Lung (tissue), 12 donors: ENCODE results near the gene CWC22. TPM values are rescaled to one million over a fixed set of nuclear protein-coding genes. Genes with fewer than 3 reads are reported as not detected.

Experiments
- ATAC-seq: fragments of 200-7000 bp; cut with Tn5 transposase; one replicate; pipeline ENCODE4 v1.9.1; 2020; ENCODE audit warnings: moderate number of reproducible peaks; ENCODE audit not compliant: insufficient read depth, low FRiP score
- DNase-seq, 3 donors: peaks; one replicate each; pipeline ENCODE4 v3.0.0-alpha.2; 2013 to 2017
- H3K27ac ChIP-seq, 2 donors: one replicate each; pipeline ENCODE4 v1.5.1; 2013; ENCODE audit warnings: mild to moderate bottlenecking in 2 of 2, moderate library complexity in 2 of 2, control low read depth in 1 of 2, inconsistent platforms in 1 of 2, low read depth in 1 of 2, low read length in 1 of 2
- H3K27me3 ChIP-seq, 3 donors: one replicate each; pipeline ENCODE4 v1.5.1; 2013; ENCODE audit warnings: low read length in 2 of 3; ENCODE audit not compliant: control insufficient read depth in 3 of 3, insufficient read depth in 3 of 3
- H3K36me3 ChIP-seq, 4 donors: one replicate each; pipeline ENCODE4 v1.5.1; 2013; ENCODE audit warnings: low read length in 4 of 4, mild to moderate bottlenecking in 1 of 4, moderate library complexity in 1 of 4; ENCODE audit not compliant: control insufficient read depth in 4 of 4, insufficient read depth in 4 of 4
- H3K4me1 ChIP-seq, 5 donors: one replicate each; pipeline ENCODE4 v1.5.1; 2013; ENCODE audit warnings: low read length in 5 of 5, mild to moderate bottlenecking in 2 of 5, moderate library complexity in 1 of 5; ENCODE audit not compliant: control insufficient read depth in 5 of 5, insufficient read depth in 5 of 5
- H3K4me3 ChIP-seq: one replicate; pipeline ENCODE4 v1.5.1; 2013; ENCODE audit warnings: mild to moderate bottlenecking, control low read depth, moderate library complexity
- H3K9ac ChIP-seq, 2 donors: one replicate each; pipeline ENCODE4 v1.5.1; 2013; ENCODE audit warnings: low read length in 2 of 2, control low read depth in 1 of 2; ENCODE audit not compliant: insufficient read depth in 1 of 2
- H3K9me3 ChIP-seq, 4 donors: one replicate each; pipeline ENCODE4 v1.5.1; 2013; ENCODE audit warnings: low read length in 3 of 4, mild to moderate bottlenecking in 1 of 4, moderate library complexity in 1 of 4; ENCODE audit not compliant: control insufficient read depth in 4 of 4, insufficient read depth in 3 of 4
- WGBS, 2 donors: extraction: QIAGEN DNeasy Blood & Tissue Kit; methylation state at CpG; one replicate each; pipeline ENCODE4 v1.1.7; 2013; 5-methylcytosine and 5-hydroxymethylcytosine counted together
- polyA plus RNA-seq, 2 donors: library from polyadenylated mRNA; stranded (reverse); fragments of 200-250 nt; gene quantifications; one replicate each; pipeline ENCODE4 v1.2.1, GENCODE V29; 2013
- total RNA-seq, 2 donors: library from RNA; depleted of rRNA in 1 of 2; stranded (reverse); fragments of >200 nt in 1 of 2; gene quantifications; one replicate each; pipeline ENCODE4 v1.2.1, GENCODE V29; 2014 to 2021
- TF ChIP-seq, protein P1 (sequence below): IDR thresholded peaks from 2 replicates; pipeline ENCODE4 v1.5.1; 2012; ENCODE audit warnings: mild to moderate bottlenecking; ENCODE audit errors: control extremely low read depth, extremely low read depth
- donor health status: control.
- donor health status: control.
- donor health status: Bipolar disorder and iron deficiency.
- donor health status: healthy.
- donor health status: DM: yes; HTN: yes; CAD: no.

The CWC22 gene
- total and polyA plus RNA-seq, 4 donors, result 8.7 to 28.9 (median 12.4) TPM

DNA sequence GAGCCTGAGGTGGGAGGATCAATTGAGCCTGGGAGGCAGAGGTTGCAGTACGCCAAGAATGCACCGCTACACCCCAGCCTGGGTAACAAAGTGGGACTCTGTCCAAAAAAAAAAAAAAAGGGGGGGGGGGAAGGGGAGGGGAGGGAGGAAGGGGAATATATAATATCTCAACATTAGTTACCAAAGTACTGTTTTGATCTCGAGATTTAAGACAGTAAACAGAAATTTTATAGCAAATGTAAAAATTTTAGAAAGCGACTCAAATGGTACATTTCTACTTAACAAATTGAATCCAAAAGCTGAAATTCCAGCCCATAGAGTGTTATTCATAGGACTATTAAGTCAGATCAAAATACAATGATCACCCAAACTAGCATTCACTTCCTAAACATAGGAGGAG, 60.8 kb downstream of the CWC22 start:
- Histone ChIP-seq H3K27me3 (no peaks in the 10 kb centered on the region), H3K27ac (no peak overlapping the region), H3K4me1 (no peaks in the 10 kb centered on the region), H3K4me3 (no peak overlapping the region), H3K36me3 (peaks cover 9 to 20% (median 18%) of the 10 kb centered on the region in 4 donors), H3K9ac (no peak overlapping the region), H3K9me3 (no peaks in the 10 kb centered on the region)
- 99 to 100% methylated on average over 4 of the region's 4 CpGs for WGBS, 2 donors
- TF ChIP-seq, protein P1, sequence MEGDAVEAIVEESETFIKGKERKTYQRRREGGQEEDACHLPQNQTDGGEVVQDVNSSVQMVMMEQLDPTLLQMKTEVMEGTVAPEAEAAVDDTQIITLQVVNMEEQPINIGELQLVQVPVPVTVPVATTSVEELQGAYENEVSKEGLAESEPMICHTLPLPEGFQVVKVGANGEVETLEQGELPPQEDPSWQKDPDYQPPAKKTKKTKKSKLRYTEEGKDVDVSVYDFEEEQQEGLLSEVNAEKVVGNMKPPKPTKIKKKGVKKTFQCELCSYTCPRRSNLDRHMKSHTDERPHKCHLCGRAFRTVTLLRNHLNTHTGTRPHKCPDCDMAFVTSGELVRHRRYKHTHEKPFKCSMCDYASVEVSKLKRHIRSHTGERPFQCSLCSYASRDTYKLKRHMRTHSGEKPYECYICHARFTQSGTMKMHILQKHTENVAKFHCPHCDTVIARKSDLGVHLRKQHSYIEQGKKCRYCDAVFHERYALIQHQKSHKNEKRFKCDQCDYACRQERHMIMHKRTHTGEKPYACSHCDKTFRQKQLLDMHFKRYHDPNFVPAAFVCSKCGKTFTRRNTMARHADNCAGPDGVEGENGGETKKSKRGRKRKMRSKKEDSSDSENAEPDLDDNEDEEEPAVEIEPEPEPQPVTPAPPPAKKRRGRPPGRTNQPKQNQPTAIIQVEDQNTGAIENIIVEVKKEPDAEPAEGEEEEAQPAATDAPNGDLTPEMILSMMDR, result no peak
- no peak for DNase-seq
- ATAC-seq, result no peak

DNA sequence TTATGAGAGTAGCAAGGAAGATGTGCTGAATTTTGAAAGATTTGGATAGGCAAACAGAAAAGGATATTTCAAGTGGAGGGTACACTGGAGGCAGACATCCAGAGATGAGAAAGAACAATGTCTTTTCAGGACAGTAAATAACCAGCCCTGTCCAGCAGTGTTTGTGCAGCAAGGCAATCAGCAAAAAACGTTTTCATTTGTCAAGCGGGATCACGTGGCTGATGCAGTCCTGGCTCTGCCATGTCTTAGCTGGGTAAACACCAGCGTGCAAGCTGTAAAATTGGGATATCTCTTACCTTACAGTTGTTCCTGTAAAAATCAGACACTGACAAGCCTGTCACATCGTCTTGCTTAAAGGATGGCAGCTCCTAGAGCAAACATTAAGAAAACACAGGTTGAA, 67.8 kb downstream of the CWC22 start:
- ATAC-seq (no peak), DNase-seq (no peak)
- whole genome bisulfite sequencing, 2 donors, result 83 to 90% methylated on average over 5 of the region's 5 CpGs
- H3K4me3 ChIP-seq, result no peak overlapping the region
- no peak overlapping the region for H3K9ac ChIP-seq
- no peaks in the 10 kb centered on the region for H3K9me3 ChIP-seq
- no peak overlapping the region for H3K27ac ChIP-seq
- no peaks in the 10 kb centered on the region for H3K4me1 ChIP-seq
- TF ChIP-seq, protein P1, result no peak
- H3K27me3 ChIP-seq, result no peaks in the 10 kb centered on the region
- H3K36me3 ChIP-seq, result peaks cover 0 to 2% (median 0%) of the 10 kb centered on the region in 4 donors

DNA sequence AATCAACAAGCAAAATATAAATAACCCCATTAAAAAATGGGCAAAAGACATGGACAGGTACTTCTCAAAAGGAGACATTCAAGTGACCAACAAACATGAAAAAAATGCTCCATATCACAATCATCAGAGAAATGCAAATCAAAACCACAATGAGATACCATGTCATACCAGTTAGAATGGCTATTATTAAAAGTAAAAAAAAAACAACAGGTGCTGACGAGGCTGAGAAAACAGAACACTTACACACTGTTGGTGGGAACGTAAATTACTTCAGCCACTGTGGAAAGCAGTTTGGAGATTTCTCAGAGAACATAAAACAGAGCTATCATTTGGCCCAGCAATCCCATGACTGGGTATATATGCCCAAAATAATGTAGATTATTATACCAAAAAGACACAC, 69.1 kb downstream of the CWC22 start:
- H3K4me3 ChIP-seq, result no peak overlapping the region
- H3K9ac ChIP-seq, result no peak overlapping the region
- peaks cover 0 to 2% (median 0%) of the 10 kb centered on the region in 4 donors for H3K36me3 ChIP-seq
- H3K9me3 ChIP-seq, result no peaks in the 10 kb centered on the region
- ATAC-seq, result no peak
- no peaks in the 10 kb centered on the region for H3K27me3 ChIP-seq
- H3K4me1 ChIP-seq, result no peaks in the 10 kb centered on the region
- no peak for DNase-seq
- TF ChIP-seq, protein P1, result no peak
- WGBS, 2 donors, result 95 to 96% methylated on average over 2 of the region's 2 CpGs
- no peak overlapping the region for H3K27ac ChIP-seq

DNA sequence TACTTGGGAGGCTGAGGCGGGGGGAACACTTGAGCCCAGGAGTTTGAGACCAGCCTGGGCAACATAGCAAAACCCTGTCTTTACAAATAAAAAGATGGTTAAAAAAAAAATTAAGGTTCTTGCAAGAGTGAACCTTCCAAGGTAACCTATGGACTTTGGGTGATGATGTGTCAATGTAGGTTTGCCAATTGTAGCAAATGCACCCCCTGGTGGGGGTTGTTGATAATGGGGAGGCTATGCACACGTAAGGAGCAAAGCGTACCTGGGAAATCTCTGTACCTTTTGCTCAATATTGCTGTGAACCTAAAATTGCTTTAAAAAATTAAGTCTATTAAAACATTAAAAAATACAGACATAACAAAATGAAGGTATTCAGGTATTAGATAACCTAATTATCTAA, 70.4 kb downstream of the CWC22 start:
- TF ChIP-seq, protein P1, result no peak
- H3K27me3 ChIP-seq, result no peaks in the 10 kb centered on the region
- H3K36me3 ChIP-seq, result no peaks in the 10 kb centered on the region
- DNase-seq, result peak in 2 of 3 donors; percentile 4 to 18
- no peak overlapping the region for H3K9ac ChIP-seq
- no peaks in the 10 kb centered on the region for H3K4me1 ChIP-seq
- WGBS, 2 donors, result 97 to 100% methylated on average over 3 of the region's 3 CpGs
- no peaks in the 10 kb centered on the region for H3K9me3 ChIP-seq
- no peak for ATAC-seq
- H3K27ac ChIP-seq, result no peak overlapping the region
- H3K4me3 ChIP-seq, result no peak overlapping the region
